HG03039 (cell line): Measurements from ENCODE around the gene RNF167.
A peak's percentile ranks its signal among the peaks of the same experiment; 100 is the strongest.

Source experiments
- ATAC-seq: cut with Tn5 transposase; IDR thresholded peaks from one replicate; pipeline ENCODE4 v1.9.1; 2021; ENCODE audit warnings: mild to moderate bottlenecking, moderate library complexity; ENCODE audit not compliant: unreplicated experiment

RNF167 gene

DNA sequence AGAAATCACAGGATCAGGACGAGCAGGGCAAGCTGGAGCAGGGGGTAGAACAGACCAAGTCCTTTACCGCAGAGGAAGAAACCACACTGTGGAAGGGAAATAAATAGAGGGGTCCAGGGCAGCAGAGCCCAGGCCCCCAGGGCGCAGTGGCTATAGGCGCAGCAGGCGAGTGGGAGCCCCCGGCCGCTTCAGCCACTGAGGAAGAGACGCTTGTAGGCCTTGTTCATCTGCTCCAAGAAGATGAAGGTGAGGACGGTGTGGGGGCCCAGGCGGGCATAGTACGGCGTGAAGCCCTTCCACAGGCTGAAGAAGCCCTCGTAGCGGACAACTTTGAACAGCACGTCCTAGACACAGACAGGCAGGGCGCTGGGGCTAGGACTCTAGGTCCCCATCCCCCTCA, 2.5 kb upstream of the RNF167 start:
- no peak for ATAC-seq

DNA sequence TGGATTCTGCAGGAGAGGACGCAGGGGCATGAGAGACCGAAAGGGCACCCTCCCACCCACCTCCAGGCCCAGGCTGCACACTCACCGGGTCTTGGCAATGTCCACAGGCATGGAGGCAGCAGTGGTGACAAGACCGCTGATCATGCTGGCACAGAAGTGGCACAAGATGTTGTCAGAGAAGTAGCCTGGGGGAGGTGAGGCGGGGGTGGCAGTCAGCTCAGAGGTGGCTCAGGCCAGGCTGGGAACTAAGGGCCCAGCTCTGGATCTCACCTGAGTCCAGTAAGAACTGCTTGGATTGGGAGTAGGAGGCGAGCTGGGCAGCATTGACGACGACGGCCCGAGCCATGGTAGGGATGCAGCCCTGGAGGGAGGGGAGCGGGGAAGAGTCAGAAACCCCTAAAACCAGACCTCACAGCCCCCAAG, 2.0 kb upstream of the RNF167 start:
- ATAC-seq = no peak

DNA sequence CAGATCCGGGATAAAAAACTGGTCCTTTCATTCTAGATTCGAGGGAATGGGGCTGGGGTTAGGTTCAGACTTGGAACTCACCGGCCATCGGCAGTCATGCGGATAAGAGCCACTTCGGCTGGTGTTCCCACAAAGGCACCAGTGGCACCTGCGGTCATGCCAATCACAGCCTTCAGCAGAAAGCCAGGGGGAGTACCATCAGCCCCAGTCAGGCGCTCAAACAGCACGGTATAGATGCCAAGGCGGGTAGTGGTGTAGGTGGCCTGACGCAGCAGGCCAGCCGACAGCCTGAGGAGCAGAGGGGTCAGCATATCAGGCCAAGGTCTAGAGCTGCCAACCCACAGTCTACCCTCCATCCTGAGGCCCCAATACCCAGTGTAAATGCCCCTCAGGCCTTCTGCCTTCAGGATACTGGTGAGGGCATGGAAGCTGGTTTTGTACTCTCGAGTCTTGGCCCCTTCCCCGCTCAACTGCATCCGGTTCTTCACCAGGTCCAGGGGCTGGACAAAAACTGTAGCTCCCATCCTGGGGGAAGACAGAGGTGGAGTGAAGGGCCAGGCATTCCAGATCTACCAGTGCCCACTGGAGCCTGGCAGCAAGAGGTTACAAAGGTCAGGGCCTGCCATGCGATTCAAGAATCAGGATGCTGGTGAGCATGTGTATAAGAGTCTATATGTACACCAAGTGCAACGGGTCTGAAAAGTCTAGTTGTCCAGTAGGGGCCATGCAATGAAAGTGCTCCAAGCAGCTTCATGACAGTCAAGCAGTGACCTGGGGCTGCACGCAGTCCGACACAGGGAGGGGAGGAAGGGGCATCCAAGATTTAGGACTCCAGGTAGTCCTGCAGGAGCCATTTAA, 1.2 kb upstream of the RNF167 start:
- ATAC-seq = no peak

DNA sequence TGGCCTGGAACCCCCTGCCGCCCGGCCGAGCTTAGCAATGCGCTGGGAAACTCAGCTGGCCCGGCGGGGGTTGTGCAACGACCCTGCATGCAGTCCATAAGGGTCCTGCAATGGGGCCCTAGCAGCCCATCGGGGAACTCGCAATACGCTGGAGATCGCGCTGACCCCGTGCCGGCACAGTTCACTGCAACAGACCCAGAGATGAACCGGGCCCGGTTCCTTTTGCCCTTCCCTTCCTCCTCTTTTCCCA, 597 bp upstream of the RNF167 start:
- peak; percentile 4 for ATAC-seq

DNA sequence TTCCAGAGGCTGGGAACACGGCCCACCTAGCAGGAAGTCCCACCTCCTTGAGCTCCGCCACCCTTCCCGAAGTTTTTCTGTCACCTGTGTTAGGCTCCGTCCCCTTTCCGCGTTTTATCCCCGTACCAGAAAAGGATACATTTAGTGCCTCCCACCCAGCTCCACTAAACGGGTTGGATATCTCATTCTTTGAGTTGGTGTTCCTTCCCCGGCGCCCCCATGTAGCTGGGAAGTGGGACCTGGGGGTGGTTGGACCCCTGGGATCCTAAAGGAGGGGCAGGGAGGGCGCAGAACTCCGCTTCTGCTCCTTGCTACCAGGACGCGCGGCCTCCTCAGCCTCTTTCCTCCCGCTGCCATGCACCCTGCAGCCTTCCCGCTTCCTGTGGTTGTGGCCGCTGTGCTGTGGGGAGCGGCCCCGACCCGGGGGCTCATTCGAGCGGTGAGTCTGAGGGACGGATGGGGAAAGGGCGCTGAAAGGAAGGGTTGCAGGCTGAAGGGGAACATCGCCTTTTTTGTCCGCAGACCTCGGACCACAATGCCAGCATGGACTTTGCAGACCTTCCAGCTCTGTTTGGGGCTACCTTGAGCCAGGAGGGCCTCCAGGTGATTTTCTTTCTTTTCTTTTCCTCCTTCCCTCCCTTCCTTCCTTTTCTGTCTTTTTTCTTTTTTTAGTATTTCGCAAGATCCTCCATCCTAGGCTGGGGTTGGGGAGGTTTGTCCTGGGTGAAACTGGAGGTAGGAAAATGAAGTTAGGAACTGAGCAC, 669 bp downstream of the RNF167 start:
- no peak for ATAC-seq

DNA sequence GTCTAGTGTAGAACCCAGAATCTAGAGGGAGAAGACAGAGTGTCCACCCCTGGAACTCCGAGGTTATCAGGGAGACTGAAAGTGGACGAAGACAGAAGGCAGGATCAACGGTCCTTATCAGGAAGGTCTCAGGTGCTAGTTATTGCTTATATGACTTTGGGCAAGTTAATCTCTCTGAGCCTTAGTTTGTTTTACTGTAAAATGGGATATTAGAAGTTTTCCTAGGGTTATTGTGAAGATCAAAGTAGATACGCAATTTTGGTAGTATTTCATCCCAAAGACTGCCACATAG, 1.2 kb downstream of the RNF167 start:
- no peak for ATAC-seq

DNA sequence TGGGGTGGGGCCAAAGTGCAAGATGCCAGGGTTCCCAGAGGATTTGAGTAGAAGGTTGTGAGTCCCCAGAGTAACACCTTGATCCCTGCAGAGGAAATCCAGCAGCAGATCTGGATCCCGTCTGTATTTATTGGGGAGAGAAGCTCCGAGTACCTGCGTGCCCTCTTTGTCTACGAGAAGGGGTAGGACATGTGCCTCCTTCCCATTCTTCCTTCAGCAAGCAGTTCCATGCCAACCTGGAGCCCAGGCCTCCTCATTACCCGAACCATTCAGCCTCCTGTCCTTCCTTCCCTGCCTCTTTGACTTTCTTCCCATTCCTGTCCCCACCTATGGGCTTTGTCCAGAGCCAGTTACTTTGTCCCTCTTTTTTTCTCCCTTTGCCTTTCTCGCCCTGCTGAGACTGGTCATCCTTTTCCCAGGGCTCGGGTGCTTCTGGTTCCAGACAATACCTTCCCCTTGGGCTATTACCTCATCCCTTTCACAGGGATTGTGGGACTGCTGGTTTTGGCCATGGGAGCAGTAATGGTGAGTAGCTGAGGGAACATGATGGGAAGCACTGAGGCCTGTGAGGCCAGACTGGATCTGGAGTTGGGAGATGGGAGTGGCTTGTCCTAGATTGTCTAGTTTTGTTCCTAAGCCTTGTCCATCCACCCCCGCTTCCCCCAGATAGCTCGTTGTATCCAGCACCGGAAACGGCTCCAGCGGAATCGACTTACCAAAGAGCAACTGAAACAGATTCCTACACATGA, 2.9 kb downstream of the RNF167 start:
- ATAC-seq = no peak

DNA sequence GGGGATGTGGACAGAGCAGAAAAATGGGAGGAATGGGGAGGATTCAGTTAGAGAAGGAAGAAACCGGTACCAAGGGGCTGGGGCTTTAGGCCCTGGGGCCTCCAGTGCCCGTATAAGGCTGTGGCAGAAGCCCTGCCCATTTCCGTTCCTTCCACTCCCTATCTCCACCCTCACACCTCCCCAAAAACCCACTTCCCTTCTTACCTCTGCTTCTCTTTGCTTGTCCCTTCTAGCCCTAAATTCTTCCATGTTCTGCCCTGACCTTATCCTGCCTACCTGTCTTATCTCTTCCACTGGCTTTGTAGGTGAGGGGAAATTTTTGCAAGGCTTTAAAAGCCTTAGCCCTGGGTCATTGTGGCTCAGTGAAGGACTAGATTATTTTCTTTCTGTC, 4.1 kb downstream of the RNF167 start:
- ATAC-seq = no peak

DNA sequence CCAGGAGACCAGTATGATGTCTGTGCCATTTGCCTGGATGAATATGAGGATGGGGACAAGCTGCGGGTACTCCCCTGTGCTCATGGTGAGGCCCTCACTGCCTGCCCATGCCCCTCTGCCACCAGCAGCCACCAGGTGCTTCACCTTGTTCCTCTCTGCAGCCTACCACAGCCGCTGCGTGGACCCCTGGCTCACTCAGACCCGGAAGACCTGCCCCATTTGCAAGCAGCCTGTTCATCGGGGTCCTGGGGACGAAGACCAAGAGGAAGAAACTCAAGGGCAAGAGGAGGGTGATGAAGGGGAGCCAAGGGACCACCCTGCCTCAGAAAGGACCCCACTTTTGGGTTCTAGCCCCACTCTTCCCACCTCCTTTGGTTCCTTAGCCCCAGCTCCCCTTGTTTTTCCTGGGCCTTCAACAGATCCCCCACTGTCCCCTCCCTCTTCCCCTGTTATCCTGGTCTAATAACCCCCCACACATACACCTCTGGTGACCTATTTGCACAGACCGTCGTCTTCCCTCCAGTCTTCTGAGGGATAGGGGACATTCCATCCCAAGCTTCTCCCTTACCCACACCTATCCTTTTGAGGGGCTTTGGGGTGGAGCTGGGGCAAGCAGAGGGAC, 4.6 kb downstream of the RNF167 start:
- no peak for ATAC-seq

DNA sequence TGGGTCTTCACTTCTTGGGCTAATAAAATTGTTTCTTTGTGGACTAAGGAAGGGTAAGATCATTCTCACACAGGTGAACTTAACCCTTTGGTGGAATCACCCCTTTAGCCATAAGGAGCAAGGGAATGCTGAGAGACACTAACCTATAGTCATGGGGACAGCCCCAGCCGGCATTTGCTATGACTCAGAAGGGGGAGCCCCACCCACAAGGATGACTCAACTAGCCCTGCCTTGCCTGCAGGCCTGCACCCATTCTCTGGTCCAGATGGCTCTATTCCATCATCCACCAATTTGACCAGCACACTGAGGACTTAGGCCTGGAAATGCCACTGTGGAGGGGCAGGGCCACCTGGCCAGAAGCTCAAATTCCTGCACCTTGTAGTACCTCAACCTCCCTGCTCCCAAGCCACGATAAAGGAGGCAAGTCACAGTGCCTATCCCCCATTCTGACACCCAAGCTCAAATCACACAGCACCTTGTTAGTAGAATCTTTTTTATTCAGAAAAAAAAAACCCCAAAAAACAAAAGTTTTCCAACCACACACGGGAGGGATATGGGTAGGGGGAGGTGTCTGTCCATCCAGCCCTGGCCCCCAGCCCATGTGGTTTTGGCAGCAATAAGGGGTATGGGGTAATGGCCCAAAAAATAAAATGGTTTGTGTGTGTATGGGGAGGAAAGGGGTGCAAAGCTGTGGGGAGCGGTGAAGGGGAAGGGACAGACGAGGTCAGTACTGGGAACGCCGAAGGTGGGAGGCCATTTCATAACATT, 5.3 kb downstream of the RNF167 start:
- ATAC-seq = no peak

DNA sequence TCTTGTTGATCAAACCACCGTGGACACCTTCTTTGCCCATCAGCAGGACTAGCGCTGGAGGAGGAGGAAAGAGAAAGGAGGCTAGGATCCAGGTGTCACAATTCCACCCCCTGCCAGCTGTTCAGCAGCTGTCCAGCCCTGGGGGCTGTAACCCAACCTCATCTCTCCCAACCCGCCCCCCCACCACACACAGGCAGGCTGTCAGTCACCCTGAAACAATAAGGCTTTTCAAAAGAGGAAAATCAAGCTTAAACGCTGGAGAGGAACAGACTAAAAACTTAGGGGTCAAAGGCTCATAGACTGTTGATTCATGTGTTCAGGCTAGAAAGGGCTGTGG, 5.8 kb downstream of the RNF167 start:
- no peak for ATAC-seq

DNA sequence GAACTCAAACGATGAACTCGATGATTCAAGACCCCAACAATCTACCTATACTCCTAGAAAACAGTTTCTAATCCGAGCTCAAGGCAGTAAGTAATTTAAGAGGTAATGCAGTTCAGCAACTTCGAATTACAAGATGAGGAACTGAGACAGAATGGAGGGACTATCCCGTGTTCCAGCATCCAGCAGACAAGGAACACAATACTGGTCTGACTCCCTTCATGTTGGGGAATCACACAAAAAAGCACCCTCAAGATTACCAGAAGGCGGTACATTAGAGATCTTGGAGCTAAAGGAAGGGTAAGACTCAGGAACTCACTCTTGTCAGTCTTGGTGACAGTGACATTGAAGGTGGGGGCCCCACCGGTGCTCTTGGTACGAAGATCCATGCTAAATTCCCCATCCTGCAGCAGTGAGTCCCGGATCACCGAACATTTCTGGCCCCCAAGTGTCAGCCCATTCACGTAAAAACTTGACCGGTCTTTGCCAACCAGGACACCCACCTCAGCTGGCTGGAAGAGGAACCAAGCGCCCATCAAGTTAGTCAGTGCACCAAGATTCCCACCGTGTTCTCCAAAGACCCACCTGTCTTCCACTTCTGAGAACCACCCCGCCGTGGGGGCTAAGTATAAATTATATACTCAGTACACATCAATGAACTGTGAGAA, 6.4 kb downstream of the RNF167 start:
- ATAC-seq = no peak

DNA sequence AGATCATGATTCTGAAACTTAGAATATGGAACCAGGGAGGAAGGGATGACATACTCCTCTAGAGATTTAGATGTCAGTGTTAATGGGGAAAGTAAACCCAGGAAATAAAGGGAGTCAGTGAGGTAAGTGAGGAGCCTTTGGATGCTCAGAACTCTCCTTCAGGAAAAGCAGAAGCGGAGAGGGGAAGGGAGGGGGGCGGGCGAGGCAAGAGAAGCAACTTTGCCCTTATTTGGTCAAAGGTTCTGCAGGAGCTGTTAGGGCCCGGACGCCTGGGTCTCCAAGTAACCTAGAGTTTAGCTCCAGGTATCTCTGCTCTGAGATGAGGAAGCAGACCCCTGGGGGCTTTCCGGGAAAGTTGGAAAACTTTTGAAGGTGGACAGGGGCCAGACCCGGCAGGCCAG, 6.9 kb downstream of the RNF167 start:
- no peak for ATAC-seq

DNA sequence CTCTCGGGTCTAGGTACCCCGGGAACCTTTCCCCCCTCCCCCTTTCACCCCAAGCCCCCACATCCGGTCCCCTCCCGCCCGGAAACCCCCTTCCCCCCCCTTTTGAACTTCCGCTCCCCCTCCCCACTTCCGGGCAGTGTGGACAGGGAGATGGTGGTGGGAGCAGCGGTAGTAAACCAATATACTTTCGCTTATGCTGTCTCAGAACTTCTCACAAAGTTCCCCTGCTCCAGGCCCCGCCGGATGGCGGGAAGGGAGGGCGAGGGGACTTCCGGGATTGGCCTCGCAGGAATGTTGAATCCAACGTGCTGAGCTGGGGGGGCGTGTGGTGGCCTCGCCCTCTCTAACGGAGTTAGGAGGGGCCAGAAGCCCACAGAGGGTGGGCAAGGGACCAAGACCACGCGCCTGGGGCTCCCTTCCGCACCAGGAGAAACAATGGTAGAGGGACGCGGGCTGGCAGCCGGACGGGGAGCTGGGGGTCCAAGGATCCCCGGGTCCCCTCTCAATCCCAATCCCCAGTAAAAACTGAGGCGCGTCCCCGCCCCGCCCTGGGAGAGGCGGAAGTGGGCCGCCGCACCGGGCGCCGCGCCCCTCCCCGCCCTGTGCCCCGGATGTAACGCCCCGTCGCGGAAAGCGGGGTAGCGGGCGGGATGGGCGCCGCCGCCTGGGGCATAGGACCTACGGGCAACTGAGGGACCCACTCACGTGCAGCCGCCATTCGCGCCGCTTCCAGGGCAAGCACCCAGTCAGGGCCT, 7.5 kb downstream of the RNF167 start:
- ATAC-seq = peak; percentile 12

DNA sequence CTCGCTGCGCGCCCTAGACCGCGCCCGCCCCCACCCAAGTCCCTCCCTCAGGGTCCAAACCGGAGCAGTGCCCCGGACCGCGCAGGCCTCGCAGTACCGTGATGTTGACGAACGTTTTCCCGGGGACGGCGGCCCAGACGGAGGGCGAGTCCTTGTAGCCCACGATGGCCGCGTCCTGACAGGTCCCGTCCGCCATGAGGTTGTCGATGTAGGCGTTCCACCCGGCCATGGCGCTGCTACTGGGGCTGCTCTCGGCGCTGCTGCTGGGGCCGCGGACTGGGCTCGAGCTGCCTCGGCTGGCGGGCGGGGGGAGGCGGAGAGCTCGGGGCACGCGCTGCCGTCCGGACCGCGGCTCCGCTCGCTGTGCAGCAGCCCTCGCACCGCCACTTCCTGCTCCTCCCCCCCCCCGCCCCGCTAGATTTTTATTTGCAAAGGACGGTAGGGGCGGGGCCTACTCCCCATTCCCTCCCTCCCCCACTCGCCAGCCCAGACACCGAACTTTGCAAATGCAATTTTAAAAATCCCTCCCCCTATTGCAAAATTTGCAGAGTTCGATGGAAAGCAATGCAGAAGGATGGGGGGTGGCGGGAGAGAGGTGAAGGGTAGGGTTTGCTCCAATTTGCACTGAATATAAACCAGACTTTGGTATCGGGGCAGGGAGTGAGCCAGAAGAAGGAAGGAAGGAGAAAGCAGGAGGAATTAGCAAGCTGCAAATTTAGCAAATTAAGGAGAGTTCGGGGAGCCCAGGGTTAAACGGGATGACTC, 8.3 kb downstream of the RNF167 start, which contains the start of gene PFN1:
PFN1 (minus strand) TSS at position 365 of the 765 bp plus-strand sequence; CDS start at position 229, 136 bp downstream.
- ATAC-seq = peak; percentile 19

DNA sequence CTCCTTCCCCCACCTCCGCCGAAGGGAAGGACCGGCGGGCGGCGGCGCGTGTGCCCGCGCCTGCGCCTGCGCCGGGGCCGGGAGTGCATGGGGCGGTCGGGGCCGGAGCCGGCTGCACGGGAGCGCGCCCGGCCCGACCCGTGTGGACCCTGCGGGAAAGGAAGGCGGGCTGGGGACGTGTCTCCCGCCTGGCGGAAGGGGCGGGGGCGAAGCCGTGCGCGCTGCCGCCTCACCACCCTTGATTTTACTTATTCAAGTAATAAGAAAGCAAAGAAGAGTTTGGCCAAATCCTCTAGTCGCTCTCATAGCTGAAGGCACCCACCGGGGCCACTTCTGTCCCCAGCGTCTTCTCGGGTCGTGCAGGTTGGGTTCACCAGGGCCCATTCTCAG, 8.9 kb downstream of the RNF167 start:
- peak; percentile 26 for ATAC-seq

DNA sequence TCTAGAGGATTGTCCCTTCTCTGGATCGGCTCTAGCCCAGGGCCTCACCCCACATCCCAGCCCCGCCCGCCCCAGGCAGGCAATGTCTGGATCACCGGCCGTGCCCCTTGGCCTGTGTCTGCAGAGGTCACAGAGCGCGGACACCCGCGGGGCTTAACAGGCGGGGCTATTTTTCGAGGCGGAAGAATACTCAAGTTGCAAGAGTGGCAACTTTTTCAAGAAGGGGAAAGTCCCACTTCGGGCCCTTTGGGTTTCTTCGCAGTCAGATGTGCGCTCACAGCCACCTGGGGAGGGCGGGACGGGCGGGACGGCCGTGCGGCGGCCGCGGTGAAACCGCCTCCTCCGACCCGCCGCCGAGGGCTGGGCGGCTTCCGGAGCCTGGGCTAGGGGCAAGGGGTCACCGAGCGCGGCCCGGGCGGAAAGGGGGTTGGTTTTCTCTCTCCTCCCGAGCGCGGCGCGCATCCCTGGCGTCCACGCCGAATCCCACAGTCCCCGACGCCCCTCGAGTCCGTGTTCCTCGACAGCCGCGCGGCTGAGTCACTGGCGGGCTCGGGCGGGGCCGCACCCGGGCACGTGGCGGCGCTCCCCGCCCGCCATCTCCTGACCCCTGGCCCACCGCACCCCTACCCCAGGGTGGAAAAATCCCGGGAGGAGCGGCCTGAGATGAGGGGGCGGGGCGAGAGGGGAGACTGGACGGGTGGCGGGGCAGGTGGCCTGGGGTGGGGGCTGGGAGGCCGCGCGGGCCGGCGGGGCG, 9.4 kb downstream of the RNF167 start:
- ATAC-seq = peak; percentile 22

DNA sequence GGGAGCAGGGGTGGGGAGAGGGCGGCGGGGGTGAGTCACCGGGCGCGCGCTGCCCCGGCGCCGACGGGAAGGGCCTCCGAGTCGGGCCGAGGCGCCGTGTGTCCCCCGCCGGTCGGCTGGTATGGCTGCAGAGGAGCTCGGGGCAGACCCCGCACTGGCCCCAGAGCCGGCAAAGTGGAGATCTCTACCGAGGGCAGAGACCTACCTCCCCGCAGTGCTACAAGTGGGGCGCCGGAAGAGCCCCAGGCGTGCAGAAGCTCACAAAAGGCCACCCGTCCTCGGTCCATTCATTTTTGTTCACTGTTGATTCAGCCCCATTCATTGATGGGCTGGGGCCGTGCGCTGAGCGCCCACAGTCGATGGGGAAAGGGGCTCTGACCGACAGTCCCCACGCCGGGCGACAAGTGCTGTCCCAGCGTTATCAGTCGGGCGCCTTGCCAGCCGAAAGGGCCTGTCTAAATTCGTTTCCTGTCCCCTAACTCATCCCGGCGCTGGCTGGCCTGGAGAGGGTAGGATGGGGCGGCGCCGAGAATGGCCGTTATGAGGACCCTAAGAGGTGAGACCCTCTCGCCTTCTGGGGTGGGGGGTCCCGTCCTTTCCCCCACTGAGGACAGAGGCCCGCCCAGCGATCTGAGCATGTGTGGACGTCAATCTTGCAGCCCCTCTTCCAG, 10.1 kb downstream of the RNF167 start:
- ATAC-seq = peak; percentile 5
